DOHH2 (cell line): ENCODE measurements around the gene PRSS22.

Experiments
- H3F3A ChIP-seq: fragments of 200-600 bp; sonication (generic), shearing (Covaris generic); 2 replicates; pipeline ENCODE4 v1.6.0; 2016; ENCODE audit warnings: antibody characterized with exemption, mild to moderate bottlenecking; ENCODE audit not compliant: control insufficient read depth, insufficient read depth
- H3K27ac ChIP-seq: fragments of 200-600 bp; sonication (generic); 2 replicates; pipeline ENCODE4 v1.5.1; 2014; ENCODE audit warnings: low read depth, mild to moderate bottlenecking, low read length, moderate library complexity
- H3K27me3 ChIP-seq: fragments of 200-600 bp; sonication (generic); 2 replicates; pipeline ENCODE4 v1.6.1; 2014; ENCODE audit warnings: mild to moderate bottlenecking, low read length, mixed read lengths; ENCODE audit not compliant: control insufficient read depth
- H3K36me3 ChIP-seq: fragments of 200-600 bp; sonication (generic); 2 replicates; pipeline ENCODE4 v1.6.1; 2014; ENCODE audit warnings: mild to moderate bottlenecking, low read length, moderate library complexity, mixed read lengths; ENCODE audit not compliant: control insufficient read depth
- H3K4me1 ChIP-seq: fragments of 200-600 bp; sonication (generic); 2 replicates; pipeline ENCODE4 v1.6.1; 2014; ENCODE audit warnings: mild to moderate bottlenecking, low read length, mixed read lengths; ENCODE audit not compliant: control insufficient read depth
- H3K4me2 ChIP-seq: fragments of 200-600 bp; sonication (generic); 2 replicates; pipeline ENCODE4 v1.6.0; 2014; ENCODE audit warnings: mild to moderate bottlenecking, low read length, moderate library complexity
- H3K4me3 ChIP-seq: fragments of 200-600 bp; sonication (generic); 2 replicates; pipeline ENCODE4 v1.5.1; 2014; ENCODE audit warnings: mild to moderate bottlenecking, low read length, mixed read lengths
- H3K79me2 ChIP-seq: fragments of 200-600 bp; sonication (generic); 2 replicates; pipeline ENCODE4 v1.6.1; 2014; ENCODE audit warnings: mild to moderate bottlenecking, low read length, mixed read lengths; ENCODE audit not compliant: control insufficient read depth
- H3K9me2 ChIP-seq: fragments of 200-600 bp; sonication (generic); replicated peaks from 2 replicates; pipeline ENCODE4 v1.6.1; 2014; ENCODE audit warnings: mild to moderate bottlenecking, low read length, mixed read lengths; ENCODE audit not compliant: control insufficient read depth
- H3K9me3 ChIP-seq: fragments of 200-600 bp; sonication (generic); 2 replicates; pipeline ENCODE4 v1.6.1; 2014; ENCODE audit warnings: antibody characterized with exemption, low read length, mixed read lengths; ENCODE audit not compliant: control insufficient read depth, insufficient read depth
- H4K20me1 ChIP-seq: fragments of 200-600 bp; sonication (generic); 2 replicates; pipeline ENCODE4 v1.6.0; 2014; ENCODE audit warnings: low read depth, mild to moderate bottlenecking, antibody characterized with exemption, low read length, moderate library complexity; ENCODE audit not compliant: control insufficient read depth, insufficient read depth
- EZH2phosphoT487 ChIP-seq: fragments of 200-600 bp; sonication (generic); IDR thresholded peaks from 2 replicates; pipeline ENCODE4 v1.6.1; 2017; ENCODE audit warnings: borderline replicate concordance, mild to moderate bottlenecking, antibody characterized with exemption, low read length, moderate library complexity, mixed read lengths
- TF ChIP-seq, protein P1 (sequence below): fragments of 200-600 bp; sonication (generic); IDR thresholded peaks from one replicate; pipeline ENCODE4 v1.5.1; 2014; ENCODE audit warnings: antibody characterized with exemption, mild to moderate bottlenecking, low read depth, low read length; ENCODE audit not compliant: poor library complexity, severe bottlenecking

Gene PRSS22

DNA sequence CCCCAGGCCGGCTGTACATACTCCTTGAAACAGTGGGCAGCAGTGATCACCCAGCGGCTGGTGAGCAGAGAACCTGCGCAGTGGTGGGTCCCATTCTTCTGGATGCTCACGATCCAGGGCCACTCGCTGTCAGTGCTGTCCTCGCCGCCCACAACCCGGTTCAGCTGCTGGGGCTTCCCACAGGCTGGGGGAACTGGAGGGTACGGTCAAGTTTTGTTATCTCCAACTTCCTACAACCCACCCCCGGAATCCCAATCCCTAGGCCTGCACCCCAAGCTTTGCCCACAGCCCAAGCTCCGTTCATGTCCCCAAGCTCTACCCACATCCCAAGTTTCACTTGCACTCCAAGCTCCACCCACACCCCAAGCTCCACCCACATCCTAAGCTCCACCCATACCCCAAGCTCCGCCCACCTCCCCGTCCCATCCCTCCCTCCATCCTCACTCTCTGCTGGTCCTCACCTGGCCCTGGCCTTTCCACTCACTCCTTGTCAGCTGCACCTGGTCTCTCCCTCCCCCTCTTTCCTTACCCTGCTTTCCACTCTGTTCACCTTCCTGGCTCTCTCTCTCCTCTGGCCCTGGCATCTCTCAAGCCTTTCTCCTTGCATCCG, 1.8 kb downstream of the PRSS22 start:
- TF ChIP-seq EZH2phosphoT487, result no peak
- TF ChIP-seq, protein P1, sequence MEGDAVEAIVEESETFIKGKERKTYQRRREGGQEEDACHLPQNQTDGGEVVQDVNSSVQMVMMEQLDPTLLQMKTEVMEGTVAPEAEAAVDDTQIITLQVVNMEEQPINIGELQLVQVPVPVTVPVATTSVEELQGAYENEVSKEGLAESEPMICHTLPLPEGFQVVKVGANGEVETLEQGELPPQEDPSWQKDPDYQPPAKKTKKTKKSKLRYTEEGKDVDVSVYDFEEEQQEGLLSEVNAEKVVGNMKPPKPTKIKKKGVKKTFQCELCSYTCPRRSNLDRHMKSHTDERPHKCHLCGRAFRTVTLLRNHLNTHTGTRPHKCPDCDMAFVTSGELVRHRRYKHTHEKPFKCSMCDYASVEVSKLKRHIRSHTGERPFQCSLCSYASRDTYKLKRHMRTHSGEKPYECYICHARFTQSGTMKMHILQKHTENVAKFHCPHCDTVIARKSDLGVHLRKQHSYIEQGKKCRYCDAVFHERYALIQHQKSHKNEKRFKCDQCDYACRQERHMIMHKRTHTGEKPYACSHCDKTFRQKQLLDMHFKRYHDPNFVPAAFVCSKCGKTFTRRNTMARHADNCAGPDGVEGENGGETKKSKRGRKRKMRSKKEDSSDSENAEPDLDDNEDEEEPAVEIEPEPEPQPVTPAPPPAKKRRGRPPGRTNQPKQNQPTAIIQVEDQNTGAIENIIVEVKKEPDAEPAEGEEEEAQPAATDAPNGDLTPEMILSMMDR, result no peak
- no peaks in the 10 kb centered on the region for H3K4me1 ChIP-seq
- no peaks in the 10 kb centered on the region for H3K79me2 ChIP-seq
- no peak overlapping the region for H3K4me3 ChIP-seq
- H3K9me2 ChIP-seq, result no peaks in the 10 kb centered on the region
- H3K9me3 ChIP-seq, result peaks cover 12% of the 10 kb centered on the region
- no peaks in the 10 kb centered on the region for H3K27me3 ChIP-seq
- no peaks in the 10 kb centered on the region for H3K36me3 ChIP-seq
- H4K20me1 ChIP-seq, result no peaks in the 10 kb centered on the region
- no peaks in the 10 kb centered on the region for H3F3A ChIP-seq
- no peak overlapping the region for H3K27ac ChIP-seq
- no peak overlapping the region for H3K4me2 ChIP-seq

DNA sequence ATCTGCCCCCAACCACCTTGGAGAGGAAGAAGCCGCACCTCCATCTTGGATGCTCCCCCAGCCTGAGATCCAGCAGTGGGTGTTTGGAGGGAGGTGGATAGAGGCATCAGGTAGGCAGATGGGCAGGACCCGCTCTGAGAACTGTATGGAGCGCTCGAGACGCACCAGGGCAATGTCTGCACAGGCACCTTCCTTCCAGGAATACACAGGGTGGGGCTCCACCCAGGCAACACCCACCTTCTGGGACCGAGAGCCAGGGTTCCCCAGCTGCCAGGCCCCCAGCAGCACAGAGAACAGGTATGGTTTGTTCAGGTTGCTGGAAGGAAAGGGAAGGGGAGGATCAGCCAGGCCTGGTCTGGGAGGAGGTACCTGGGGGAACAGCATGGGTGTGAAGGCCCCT, 2.4 kb downstream of the PRSS22 start:
- no peaks in the 10 kb centered on the region for H3K79me2 ChIP-seq
- no peaks in the 10 kb centered on the region for H3K4me1 ChIP-seq
- no peak for TF ChIP-seq EZH2phosphoT487
- TF ChIP-seq, protein P1, result no peak
- no peaks in the 10 kb centered on the region for H4K20me1 ChIP-seq
- H3K4me2 ChIP-seq, result no peak overlapping the region
- no peaks in the 10 kb centered on the region for H3K36me3 ChIP-seq
- H3K9me3 ChIP-seq, result peaks cover 12% of the 10 kb centered on the region
- H3K27me3 ChIP-seq, result no peaks in the 10 kb centered on the region
- no peak overlapping the region for H3K27ac ChIP-seq
- H3K4me3 ChIP-seq, result no peak overlapping the region
- no peaks in the 10 kb centered on the region for H3F3A ChIP-seq
- H3K9me2 ChIP-seq, result no peaks in the 10 kb centered on the region

DNA sequence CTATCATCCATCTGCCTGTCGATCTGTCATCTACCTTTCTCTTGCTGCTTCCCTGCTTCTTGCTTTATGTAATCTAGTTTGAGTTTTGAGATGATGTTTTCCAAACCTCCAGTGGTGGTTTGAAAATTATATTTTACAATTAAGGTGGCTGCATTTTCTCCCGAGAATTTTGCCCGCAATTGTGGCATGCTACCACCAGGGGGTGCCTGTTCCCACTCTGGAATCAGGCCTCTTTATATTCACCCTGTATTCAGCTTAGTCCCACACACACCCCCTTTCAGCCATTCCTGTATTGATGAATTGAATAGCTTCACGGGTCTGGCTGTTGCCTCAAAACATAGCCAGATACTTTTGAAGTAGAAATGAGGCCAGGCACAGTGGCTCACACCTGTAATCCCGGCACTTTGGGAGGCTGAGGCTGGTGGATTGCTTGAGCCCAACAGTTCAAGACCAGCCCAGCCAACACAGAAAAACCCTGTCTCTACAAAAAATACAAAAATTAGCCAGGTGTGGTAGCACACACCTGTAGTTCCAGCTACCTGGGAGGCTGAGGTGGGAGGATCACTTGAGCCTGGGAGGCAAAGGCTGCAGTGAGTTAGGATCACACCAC, 3.2 kb downstream of the PRSS22 start:
- peaks cover 12% of the 10 kb centered on the region for H3K9me3 ChIP-seq
- no peak overlapping the region for H3K4me2 ChIP-seq
- H4K20me1 ChIP-seq, result no peaks in the 10 kb centered on the region
- no peak for TF ChIP-seq EZH2phosphoT487
- TF ChIP-seq, protein P1, result peak; percentile 74
- H3K4me1 ChIP-seq, result no peaks in the 10 kb centered on the region
- H3K79me2 ChIP-seq, result no peaks in the 10 kb centered on the region
- H3K4me3 ChIP-seq, result no peak overlapping the region
- no peaks in the 10 kb centered on the region for H3K36me3 ChIP-seq
- H3K27ac ChIP-seq, result no peak overlapping the region
- no peaks in the 10 kb centered on the region for H3K9me2 ChIP-seq
- no peaks in the 10 kb centered on the region for H3F3A ChIP-seq
- no peaks in the 10 kb centered on the region for H3K27me3 ChIP-seq
